ENCODE measurements around the gene TRMT44.

Gene TRMT44

GRCh38 chr4:8524595-8525382 is 84.2 kb downstream of the TRMT44 start:
- H4K20me1 ChIP-seq (ENCODE audit: insufficient read depth) = no peaks in the 10 kb centered on the region
- no peak overlapping the region for H2AFZ ChIP-seq (ENCODE audit: low read depth)
- no peak overlapping the region for H3K4me3 ChIP-seq (IDR thresholded peaks at IDR 0.05; ENCODE audit: insufficient read depth, low read depth, low read length)
- H3K79me2 ChIP-seq (ENCODE audit: insufficient read depth, low read depth) = no peaks in the 10 kb centered on the region
- no peak overlapping the region for H3K27ac ChIP-seq
- H3K4me1 ChIP-seq (ENCODE audit: low read depth, poor library complexity, severe bottlenecking) = no peaks in the 10 kb centered on the region
- H3K36me3 ChIP-seq (ENCODE audit: insufficient read depth) = no peaks in the 10 kb centered on the region
- no peak overlapping the region for H3K4me2 ChIP-seq
- H3K27me3 ChIP-seq (ENCODE audit: insufficient read depth, low read depth) = no peaks in the 10 kb centered on the region
- no peak overlapping the region for H3K9ac ChIP-seq
- no peak for TF ChIP-seq CTCF (conservative IDR thresholded peaks at IDR 0.05; ENCODE audit: low read depth, low read length)

- no peak overlapping the region for H3K9ac ChIP-seq
- no peaks in the 10 kb centered on the region for H3K4me1 ChIP-seq (ENCODE audit: low read depth, poor library complexity, severe bottlenecking)
- no peak overlapping the region for H2AFZ ChIP-seq (ENCODE audit: low read depth)
- no peaks in the 10 kb centered on the region for H3K27me3 ChIP-seq (ENCODE audit: insufficient read depth, low read depth)
- H3K27ac ChIP-seq = no peak overlapping the region
- no peaks in the 10 kb centered on the region for H3K79me2 ChIP-seq (ENCODE audit: insufficient read depth, low read depth)
- no peaks in the 10 kb centered on the region for H3K36me3 ChIP-seq (ENCODE audit: insufficient read depth)
- no peaks in the 10 kb centered on the region for H4K20me1 ChIP-seq (ENCODE audit: insufficient read depth)
- H3K4me2 ChIP-seq = no peak overlapping the region
- H3K4me3 ChIP-seq (IDR thresholded peaks at IDR 0.05; ENCODE audit: insufficient read depth, low read depth, low read length) = no peak overlapping the region
- TF ChIP-seq CTCF (conservative IDR thresholded peaks at IDR 0.05; ENCODE audit: low read depth, low read length) = no peak
Observed at GRCh38 chr4:8525383-8526120, 85.0 kb downstream of the TRMT44 start.
